ENCODE results near the gene MMP10.
A peak's percentile ranks its signal among the peaks of the same experiment; 100 is the strongest.

Gene MMP10

GRCh38 chr11:102794382-102794781, 14.0 kb upstream of the MMP10 start:
- DNase-seq, result peak; percentile 43 to 54
- no peak for TF ChIP-seq GATA1 (IDR thresholded peaks at IDR 0.05; ENCODE audit: low read depth, low read length)
- TF ChIP-seq POLR2A (IDR thresholded peaks at IDR 0.05; ENCODE audit: low read length), result no peak

GRCh38 chr11:102793677-102794290, 13.4 kb upstream of the MMP10 start:
- DNase-seq, result no peak

GRCh38 chr11:102792604-102793003, 12.2 kb upstream of the MMP10 start:
- TF ChIP-seq GATA1 (IDR thresholded peaks at IDR 0.05; ENCODE audit: low read depth, low read length) (no peak), POLR2A (IDR thresholded peaks at IDR 0.05; ENCODE audit: low read length) (no peak)
- DNase-seq, result no peak

More at GRCh38 chr11:102793677-102794290, 13.4 kb upstream of the MMP10 start:
- TF ChIP-seq POLR2A (IDR thresholded peaks at IDR 0.05; ENCODE audit: low read length) (no peak), GATA1 (IDR thresholded peaks at IDR 0.05; ENCODE audit: low read depth, low read length) (no peak)

GRCh38 chr11:102791271-102792036, 11.0 kb upstream of the MMP10 start:
- TF ChIP-seq POLR2A (IDR thresholded peaks at IDR 0.05; ENCODE audit: low read length) (no peak), GATA1 (IDR thresholded peaks at IDR 0.05; ENCODE audit: low read depth, low read length) (no peak)

GRCh38 chr11:102788334-102788995, 8.0 kb upstream of the MMP10 start:
- no peak for DNase-seq
- TF ChIP-seq POLR2A (IDR thresholded peaks at IDR 0.05; ENCODE audit: low read length), result no peak
- TF ChIP-seq GATA1 (IDR thresholded peaks at IDR 0.05; ENCODE audit: low read depth, low read length), result no peak

More at GRCh38 chr11:102791271-102792036, 11.0 kb upstream of the MMP10 start:
- no peak for DNase-seq

- DNase-seq, result no peak
- TF ChIP-seq GATA1 (IDR thresholded peaks at IDR 0.05; ENCODE audit: low read depth, low read length) (no peak), POLR2A (IDR thresholded peaks at IDR 0.05; ENCODE audit: low read length) (no peak)
Observed at GRCh38 chr11:102784380-102784779, 4.0 kb upstream of the MMP10 start.

- DNase-seq, result no peak
- TF ChIP-seq GATA1 (IDR thresholded peaks at IDR 0.05; ENCODE audit: low read depth, low read length), result no peak
- TF ChIP-seq POLR2A (IDR thresholded peaks at IDR 0.05; ENCODE audit: low read length), result no peak
Observed at GRCh38 chr11:102783720-102784119, 3.3 kb upstream of the MMP10 start.

- no peak for DNase-seq
- TF ChIP-seq POLR2A (IDR thresholded peaks at IDR 0.05; ENCODE audit: low read length) (no peak), GATA1 (IDR thresholded peaks at IDR 0.05; ENCODE audit: low read depth, low read length) (no peak)
Observed at GRCh38 chr11:102783016-102783415, 2.6 kb upstream of the MMP10 start.

GRCh38 chr11:102781676-102782075, 1.2 kb upstream of the MMP10 start:
- no peak for DNase-seq
- no peak for TF ChIP-seq POLR2A (IDR thresholded peaks at IDR 0.05; ENCODE audit: low read length)
- no peak for TF ChIP-seq GATA1 (IDR thresholded peaks at IDR 0.05; ENCODE audit: low read depth, low read length)

- no peak for TF ChIP-seq POLR2A (IDR thresholded peaks at IDR 0.05; ENCODE audit: low read length)
- no peak for TF ChIP-seq GATA1 (IDR thresholded peaks at IDR 0.05; ENCODE audit: low read depth, low read length)
- DNase-seq, result no peak
Observed at GRCh38 chr11:102776454-102776853, 4.0 kb downstream of the MMP10 start.

GRCh38 chr11:102773386-102773785, 7.0 kb downstream of the MMP10 start:
- DNase-seq, result no peak
- TF ChIP-seq POLR2A (IDR thresholded peaks at IDR 0.05; ENCODE audit: low read length), result no peak
- TF ChIP-seq GATA1 (IDR thresholded peaks at IDR 0.05; ENCODE audit: low read depth, low read length), result no peak

GRCh38 chr11:102771351-102771750, 9.1 kb downstream of the MMP10 start:
- no peak for DNase-seq
- no peak for TF ChIP-seq GATA1 (IDR thresholded peaks at IDR 0.05; ENCODE audit: low read depth, low read length)
- no peak for TF ChIP-seq POLR2A (IDR thresholded peaks at IDR 0.05; ENCODE audit: low read length)

GRCh38 chr11:102770191-102770590, 10.2 kb downstream of the MMP10 start:
- TF ChIP-seq POLR2A (IDR thresholded peaks at IDR 0.05; ENCODE audit: low read length) (no peak), GATA1 (IDR thresholded peaks at IDR 0.05; ENCODE audit: low read depth, low read length) (no peak)
- no peak for DNase-seq

- TF ChIP-seq GATA1 (IDR thresholded peaks at IDR 0.05; ENCODE audit: low read depth, low read length), result no peak
- TF ChIP-seq POLR2A (IDR thresholded peaks at IDR 0.05; ENCODE audit: low read length), result no peak
- no peak for DNase-seq
Observed at GRCh38 chr11:102767800-102768199, 12.6 kb downstream of the MMP10 start.

Measured in erythroblast (primary cell).